Hindlimb muscle (tissue), 1 donor: ENCODE data around the gene PARD3. TPM values are rescaled to one million over a fixed set of nuclear protein-coding genes. Genes with fewer than 3 reads are reported as not detected.
"Not testable (repeated sequence)": the region's sequence is repeated elsewhere in the genome, so short reads cannot be mapped to it uniquely, and the experiment has no call there.

Experiments
- DNase-seq: peaks from one replicate; pipeline ENCODE4 v3.0.0-alpha.2; 2013
- polyA plus RNA-seq: library from polyadenylated mRNA; unstranded; fragments of 120-200 nt; gene quantifications from one replicate; pipeline ENCODE4 v1.2.1, GENCODE V29; 2013; ENCODE audit not compliant: insufficient read length

The PARD3 gene
- polyA plus RNA-seq, 1 donor: 40.7 TPM

GRCh38 chr10:34370126-34370525, 445.0 kb downstream of the PARD3 start:
- DNase-seq: no peak

GRCh38 chr10:34369120-34369519, 446.0 kb downstream of the PARD3 start:
- no peak for DNase-seq

DNA sequence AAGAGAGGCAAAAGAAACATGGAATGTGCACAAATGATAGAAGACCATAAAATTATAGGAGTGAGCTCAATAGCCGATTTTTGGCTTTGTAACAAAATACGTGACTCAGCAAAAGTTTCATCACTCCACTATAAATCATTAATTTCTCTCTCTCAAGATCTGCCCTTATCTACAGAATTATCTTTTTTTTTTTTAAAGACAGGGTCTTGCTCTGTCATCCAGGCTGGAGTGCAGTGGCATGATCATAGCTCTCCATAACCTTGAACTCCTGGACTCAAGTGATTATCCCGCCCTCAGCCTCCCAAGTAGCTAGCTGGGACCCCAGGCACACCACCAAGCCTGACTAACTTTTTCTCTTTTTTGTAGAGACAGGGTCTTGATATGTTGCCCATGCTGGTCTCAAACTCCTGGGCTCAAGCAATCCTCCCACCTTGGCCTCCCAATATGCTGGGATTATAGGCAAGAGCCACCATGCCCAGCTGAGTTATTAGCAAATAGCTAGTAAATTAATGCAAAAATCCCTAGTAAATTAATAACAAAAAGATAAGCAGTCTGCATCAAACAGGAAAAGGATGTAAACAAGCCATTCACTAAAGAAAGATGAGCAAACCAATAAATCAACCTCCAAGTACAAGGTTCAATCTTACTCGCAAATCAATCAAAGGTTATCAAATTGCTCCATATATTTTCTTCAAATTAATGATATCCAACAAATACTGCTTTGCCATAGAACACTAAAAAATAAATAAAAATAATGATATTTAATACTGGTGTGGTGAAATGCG, 450.7 kb downstream of the PARD3 start:
- DNase-seq: no peak

- no peak for DNase-seq
Measured at GRCh38 chr10:34360984-34361383, 454.1 kb downstream of the PARD3 start.

DNA sequence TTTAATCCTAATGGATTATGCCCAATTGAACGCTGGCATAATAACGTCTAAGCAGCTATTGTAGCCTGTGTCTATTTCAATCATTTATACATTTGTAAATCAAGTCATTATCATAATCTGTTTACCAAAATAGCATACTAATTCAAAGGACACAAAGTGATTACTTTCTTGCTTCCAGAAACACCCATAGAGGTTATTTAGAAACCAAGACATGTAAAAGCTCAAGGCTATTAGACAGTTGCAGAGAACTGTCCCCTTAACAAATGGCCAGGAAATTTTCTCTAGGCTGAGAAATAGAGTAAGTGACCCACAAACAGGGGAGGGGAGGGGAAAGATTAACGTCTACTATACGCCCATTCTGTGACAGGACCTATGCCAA, 455.7 kb downstream of the PARD3 start:
- DNase-seq: no peak

DNA sequence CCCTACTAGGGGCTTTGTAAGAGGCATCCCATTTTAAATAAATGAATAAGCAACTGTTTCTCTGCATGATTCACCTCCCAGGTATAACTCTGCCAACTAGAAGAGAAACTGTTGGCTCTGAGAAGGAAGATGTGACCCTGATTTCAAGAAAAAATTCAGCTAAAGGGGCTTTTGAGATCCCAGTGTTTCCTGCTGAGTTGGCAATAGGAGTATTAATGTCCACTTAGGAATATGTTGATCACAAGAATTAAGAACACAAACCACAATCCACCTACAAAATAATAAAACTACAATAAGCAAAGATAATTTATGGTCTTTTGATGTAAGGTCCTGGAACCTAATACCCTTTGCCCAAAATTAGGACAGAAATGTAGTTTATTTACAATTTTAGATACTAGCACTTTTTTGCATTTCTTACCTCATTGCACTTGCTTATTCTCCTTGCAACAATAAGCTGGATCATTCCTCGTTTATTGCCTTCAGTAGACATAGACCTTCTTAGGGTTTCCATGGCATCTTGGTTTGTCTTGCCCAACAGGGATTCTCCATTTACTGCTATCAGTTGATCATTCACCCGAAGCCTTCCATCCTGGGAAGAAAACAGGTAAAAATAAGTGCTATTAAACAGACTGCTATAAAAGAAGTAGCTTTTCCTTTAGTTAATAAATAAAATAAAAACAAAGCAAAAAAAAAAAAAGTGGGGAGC, 456.2 kb downstream of the PARD3 start:
- no peak for DNase-seq

DNA sequence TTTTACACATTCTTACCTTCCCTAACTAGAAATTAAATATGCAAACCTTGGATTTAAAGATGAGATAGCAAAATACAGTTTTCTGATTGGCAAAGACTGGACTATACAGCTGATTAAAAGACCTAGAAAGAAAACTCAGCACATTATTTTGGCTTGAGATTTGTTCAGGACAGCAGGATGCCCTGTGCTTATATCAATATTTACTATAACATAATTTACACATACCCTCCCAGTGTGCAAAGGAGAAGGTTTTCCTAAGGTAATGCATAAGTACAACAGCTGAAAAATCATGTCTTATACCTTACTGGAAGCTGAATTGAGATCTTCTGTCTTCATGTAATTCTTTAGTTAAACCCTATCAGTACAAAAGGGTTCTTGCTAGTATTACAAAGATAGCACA, 458.6 kb downstream of the PARD3 start:
- DNase-seq: no peak

DNA sequence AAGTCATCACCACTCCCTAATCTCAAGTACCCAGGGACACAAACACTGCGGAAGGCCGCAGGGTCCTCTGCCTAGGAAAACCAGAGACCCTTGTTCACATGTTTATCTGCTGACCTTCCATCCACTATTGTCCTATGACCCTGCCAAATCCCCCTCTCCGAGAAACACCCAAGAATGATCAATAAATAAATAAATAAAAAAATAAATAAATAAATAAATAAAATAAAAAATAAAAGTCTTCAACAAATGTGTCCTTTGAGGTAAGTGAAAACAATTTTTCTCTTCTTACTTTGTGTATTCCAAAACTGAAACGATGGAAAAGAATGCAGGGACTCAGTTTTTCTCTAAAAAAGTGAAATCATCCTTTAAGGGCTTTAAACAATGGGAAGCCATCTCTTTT, 461.6 kb downstream of the PARD3 start:
- DNase-seq: not testable (repeated sequence)

DNA sequence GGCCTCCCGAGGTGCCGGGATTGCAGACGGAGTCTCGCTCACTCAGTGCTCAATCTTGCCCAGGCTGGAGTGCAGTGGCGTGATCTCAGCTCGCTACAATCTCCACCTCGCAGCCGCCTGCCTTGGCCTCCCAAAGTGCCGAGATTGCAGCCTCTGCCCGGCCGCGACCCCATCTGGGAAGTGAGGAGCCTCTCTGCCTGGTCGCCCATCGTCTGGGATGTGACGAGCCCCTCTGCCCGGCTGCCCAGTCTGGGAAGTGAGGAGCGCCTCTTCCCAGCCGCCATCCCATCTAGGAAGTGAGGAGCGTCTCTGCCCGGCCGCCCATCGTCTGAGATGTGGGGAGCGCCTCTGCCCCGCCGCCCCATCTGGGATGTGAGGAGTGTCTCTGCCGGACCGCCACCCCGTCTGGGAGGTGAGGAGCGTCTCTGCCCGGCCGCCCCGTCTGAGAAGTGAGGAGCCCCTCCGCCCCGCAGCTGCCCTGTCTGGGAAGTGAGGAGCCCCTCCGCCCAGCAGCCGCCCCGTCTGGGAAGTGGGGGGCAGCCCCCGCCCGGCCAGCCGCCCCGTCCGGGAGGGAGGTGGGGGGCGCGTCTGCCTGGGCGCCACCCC, 462.4 kb downstream of the PARD3 start:
- not testable (repeated sequence) for DNase-seq

- no peak for DNase-seq
Measured at GRCh38 chr10:34351161-34351560, 463.9 kb downstream of the PARD3 start.

DNA sequence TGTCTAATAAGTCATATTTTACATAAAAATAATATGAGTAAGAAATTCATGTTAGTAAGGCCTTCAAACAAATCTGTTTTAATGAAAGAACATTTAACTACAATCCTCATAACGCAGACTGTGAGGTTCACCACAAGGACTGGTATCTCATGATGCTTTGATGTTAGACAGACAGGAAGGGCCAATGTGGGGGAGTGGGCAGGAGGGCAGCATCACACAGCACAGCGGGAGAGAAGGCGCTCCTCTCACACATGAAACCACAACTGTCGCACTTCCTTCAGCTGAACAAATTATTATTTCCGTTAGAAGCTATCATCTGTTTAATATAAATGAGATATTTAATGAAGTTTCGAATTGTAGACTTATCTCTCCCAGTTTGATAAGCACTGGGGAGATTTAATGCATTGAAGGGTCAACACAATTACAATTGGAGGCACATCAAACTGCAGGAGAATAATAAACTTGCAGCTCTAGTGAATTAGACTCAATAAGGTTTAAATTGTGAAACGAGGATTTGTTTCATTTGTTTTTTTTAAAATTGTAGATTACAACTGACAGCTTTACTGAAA, 466.1 kb downstream of the PARD3 start:
- DNase-seq: no peak

DNA sequence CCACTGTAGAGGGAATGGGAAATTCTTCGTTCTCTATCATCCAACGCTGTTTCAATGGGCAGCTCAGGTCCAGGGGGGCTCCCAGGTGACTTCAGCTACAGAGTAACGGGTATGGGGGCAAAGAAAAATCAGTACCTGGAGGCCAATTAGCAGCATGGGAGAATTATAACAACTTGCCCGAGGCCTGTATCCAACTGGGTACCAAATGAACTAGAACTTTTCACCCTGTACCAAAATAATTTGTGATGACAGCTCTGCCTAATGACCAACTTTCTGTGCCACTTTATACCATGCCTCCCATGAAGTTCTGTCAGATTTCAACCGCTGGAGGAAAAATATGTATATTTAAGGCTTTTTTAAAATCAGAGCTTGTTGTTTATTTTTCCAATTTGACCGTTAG, 467.1 kb downstream of the PARD3 start:
- DNase-seq: no peak

- DNase-seq: no peak
Measured at GRCh38 chr10:34347131-34347530, 468.0 kb downstream of the PARD3 start.

- no peak for DNase-seq
Measured at GRCh38 chr10:34346516-34347100, 468.5 kb downstream of the PARD3 start.

DNA sequence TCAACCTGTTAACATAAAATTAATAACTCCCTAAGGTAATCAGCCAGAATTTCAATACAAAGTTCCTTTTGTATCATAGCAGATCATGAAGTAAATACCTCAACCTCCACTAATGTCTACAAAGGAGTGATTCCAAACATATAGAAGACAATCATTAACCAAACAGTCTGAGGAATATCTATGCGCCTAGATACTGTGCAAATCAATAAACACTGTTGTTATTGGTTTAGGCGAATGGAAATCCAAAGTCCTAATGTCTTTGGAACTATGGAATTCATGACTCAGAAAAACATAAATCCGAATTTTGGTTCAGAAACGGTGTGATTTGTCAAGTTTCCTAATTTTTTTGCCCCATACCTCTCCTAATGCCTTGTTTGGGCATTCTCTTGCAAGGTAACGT, 469.7 kb downstream of the PARD3 start:
- DNase-seq: no peak

DNA sequence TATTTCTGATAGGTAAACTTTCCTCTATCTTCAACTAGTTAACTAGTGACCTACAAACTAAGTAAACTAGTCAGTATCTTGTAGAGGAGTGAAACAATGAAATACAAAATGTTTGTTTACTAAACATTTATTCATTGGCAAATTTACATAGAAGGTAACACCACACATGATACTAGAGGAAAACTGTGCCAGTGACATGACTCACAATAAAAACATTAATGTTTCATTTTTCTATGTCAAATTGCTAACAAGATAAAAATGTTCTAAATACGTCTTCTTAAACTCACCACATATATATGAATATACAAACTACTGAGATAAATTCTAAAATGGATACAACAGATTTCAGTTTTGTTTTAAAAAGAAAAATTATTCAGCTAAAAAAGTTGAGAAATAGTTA, 471.3 kb downstream of the PARD3 start:
- DNase-seq: no peak

DNA sequence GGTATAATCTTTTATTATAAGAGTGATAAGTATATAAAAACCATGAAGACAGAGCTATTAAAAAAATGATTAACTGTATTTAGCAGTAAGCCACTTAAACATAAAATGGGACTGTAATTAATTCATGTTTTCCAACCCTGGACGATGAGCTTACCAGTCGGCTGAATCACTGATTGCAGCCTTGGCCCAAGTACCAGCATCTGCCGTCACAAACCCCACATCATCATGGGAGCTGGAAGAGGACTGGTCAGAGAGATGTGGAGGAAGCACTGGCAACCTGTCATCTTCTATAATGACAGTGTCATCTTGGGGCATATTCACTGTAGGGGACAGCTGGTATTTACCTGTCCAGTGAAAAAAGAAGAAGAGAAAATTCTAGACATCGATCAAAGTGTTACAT, 473.6 kb downstream of the PARD3 start:
- DNase-seq: no peak

DNA sequence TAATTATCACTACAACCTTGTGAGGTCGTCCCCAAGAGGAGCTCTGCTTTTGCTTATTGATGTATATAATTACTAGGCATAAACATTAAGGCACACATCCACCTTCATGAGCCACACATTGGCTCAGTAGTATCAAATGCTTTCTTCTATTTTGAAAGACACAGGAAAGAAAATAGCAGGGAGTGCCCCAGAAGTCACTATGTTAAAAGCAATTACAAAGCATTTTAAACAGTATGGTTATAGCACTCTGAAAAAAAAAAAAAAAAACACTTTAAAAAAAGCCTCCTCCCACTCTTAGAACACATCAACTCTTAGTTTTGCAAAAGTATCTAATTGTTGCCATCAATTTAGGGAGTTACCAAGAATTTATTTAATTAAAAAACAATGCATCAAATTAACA, 474.2 kb downstream of the PARD3 start:
- DNase-seq: no peak

GRCh38 chr10:34339816-34340553, 475.1 kb downstream of the PARD3 start:
- no peak for DNase-seq

- no peak for DNase-seq
Measured at GRCh38 chr10:34337917-34338316, 477.2 kb downstream of the PARD3 start.

- no peak for DNase-seq
Measured at GRCh38 chr10:34335960-34336690, 479.0 kb downstream of the PARD3 start.

DNA sequence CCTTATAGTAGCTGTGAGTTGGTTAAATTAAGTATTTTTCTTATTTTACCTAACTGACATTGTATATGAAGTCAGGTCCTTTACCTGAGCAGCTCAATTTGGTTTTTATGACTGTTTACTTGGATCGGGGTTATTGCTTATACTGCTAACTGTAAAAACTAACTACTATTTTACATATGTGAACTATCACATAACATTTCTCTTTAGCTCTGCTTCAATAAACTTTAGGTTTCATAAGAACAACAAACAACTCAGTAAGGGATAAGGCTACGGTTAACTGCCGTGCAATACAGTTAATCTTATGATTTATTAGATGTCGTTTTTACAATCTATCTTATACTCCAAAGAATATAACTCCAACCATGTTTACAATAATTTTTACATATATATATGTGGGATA, 480.2 kb downstream of the PARD3 start:
- no peak for DNase-seq
